Measurements from ENCODE around the gene GET4. TPM values are rescaled to one million over a fixed set of nuclear protein-coding genes. Genes with fewer than 3 reads are reported as not detected.

Gene GET4
- total RNA-seq, 1 experiment from 2014 or later = 25.9 TPM

DNA sequence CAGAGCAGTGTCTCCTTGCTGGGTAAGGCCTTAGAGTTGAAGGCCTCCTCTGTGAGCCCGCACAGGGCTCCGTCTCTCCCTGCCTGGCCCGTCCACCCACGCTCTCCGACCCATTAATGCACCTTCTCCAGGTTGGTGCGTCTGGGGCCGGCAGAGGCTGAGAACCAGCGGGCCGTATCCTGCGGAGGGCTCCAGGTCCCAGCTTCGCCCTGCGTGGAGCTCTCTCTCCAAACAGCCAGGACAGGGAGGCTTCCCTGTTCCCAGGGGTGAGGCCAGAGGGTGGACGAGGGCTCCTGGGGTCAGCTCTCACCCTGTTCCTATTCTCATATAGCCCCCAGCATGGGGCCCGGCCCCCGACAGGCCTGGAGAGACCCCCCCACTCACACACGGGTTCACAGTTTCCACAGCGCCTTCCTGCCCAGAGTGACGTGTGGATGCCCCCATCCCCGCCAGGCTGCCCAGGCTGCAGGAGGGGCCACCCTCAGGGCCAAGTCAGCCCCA lies 34.6 kb downstream of the GET4 start:
- no peak for DNase-seq (ENCODE audit: extremely low read depth, low read depth)

DNA sequence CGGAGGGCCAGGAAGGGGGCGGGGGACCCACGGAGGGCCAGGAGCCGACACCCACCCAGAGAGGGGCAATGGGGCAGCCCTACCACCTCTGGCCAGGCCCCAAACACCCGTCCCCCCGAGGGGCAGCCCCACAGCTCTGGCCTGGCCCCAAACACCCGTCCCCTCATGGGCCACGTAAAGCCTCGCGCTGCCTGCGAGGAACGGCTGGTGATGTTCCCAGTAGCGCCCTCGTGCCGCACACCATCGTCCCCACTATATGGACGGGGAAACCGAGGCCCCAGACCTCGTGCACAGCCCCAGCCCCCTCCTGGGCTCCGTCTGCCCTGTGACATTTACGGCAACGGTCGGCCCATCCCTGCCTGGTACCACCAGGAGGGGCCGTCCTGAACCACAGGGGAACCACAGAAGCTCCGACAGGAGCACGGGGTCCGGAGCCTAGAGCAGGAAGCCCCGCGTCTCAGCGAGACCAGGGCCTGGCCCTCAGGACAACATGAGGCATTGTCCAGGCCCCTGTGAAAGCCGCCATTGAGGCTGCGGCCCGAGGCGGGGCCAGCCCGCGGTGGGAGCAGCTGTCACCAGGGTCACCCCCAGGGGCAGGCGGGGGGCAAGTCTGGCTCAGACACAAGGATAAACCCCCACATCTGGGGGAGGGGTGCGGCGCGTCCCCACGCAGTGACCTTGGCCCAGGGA lies 35.6 kb downstream of the GET4 start:
- DNase-seq (ENCODE audit: extremely low read depth, low read depth) = no peak

DNA sequence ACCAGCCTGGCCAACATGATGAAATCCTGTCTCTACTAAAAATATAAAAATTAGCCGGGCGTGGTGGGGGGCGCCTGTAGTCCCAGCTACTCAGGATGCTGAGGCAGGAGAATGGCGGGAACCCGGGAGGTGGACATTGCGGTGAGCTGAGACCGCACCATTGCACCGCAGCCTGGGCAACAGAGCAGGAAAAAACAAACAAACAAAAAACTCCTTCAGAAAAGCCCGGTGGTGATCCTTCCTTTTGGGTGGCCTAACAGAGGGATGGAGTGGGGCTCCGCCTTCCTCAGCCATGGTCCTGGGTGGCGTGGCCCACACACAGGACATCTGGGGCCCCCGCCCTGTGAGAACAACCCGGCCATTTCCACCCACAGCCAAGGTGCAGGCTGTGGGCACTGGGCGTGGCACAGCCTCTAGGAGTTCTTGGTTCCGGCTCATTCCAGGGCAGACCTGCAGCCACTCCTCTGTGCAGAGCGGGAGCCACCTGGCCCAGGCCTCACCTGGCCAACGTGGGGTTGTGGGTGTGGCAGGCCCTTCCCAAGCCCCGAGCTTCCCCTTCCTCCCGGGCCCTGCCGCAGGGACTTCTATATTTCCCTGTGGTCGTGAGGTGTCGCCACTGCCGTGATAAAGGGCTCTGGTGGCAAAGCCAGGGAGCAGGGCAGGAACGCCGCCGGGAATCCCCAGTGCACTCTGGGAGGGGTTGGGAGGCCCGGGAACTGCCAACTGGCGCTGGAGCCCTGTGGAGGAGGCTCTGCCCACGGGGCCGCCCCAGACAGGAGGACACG lies 37.6 kb downstream of the GET4 start:
- no peak for DNase-seq (ENCODE audit: extremely low read depth, low read depth)

DNA sequence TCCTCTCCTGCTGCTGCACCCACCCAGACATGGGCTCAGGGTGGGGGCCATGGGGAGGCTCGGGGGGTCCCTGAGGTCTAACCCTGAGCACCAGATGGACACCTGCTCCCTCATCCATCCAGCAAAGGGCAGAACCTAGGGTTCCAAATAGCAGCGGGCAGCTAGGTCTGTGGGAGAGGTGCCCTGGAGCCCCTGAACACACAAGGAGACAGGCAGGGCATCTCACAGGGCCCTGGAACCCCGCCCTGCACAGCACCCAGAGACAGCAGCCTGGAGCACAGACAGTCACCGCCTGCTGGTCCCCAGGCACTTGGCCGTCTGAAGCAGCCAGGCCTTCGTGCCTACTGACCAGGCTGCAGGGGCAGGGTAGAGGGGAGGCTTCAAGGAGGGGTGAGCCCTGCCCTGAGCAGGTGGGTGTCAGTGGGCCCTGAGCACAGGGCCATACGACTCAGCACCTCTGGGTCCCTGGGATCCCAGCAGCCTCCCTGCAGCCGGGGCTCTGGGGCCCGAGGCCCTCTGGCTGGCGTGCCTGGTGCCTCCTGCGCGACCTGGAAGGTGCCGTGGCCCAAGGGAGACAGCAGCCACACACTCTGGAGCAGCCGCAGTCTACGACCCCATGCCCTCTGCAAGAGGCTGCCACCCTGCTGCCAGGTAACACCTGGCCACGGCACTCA lies 38.3 kb downstream of the GET4 start:
- no peak for DNase-seq (ENCODE audit: extremely low read depth, low read depth)

DNA sequence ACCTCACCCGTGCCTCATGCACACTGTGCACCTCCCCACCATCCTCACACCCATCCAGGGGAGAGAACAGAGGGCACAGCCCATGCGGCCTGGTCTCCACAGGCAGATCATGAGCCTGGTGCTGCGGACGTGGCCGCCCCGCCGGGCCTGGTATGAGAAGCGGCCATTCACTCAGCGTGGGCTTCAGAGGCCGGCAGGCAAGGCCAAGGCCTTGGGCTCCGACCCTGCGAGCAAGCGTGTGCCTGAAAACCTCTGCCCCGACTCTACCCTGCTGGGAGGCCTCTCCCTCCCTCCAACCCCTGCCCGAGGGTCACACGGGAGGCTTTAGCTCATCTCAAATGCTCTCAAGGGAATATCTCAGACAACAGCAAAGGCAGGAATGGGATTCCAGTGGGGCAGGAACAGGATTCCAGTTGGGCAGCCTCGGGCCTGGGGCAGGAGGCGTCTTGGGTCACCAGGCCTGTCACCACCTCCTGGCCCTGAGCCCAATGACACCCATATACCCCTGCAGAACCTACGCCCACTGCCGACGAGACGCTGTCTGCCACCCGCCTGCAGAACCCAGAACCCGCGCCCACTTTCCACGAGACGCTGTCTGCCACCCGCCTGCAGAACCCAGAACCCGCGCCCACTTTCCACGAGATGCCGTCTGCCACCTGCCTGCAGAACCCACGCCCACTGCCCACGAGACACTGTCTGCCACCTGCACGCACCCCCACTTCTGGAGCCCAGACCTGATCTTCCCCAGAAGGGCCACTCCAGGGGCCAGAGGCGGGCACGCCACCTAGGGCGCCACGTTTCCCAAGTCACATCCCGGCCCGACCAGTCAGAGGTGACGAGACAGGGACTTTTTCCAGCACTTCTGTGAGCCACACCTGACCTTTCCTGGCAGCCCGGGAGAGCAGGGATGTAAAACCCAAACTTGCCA lies 39.2 kb downstream of the GET4 start:
- DNase-seq (ENCODE audit: extremely low read depth, low read depth) = no peak

DNA sequence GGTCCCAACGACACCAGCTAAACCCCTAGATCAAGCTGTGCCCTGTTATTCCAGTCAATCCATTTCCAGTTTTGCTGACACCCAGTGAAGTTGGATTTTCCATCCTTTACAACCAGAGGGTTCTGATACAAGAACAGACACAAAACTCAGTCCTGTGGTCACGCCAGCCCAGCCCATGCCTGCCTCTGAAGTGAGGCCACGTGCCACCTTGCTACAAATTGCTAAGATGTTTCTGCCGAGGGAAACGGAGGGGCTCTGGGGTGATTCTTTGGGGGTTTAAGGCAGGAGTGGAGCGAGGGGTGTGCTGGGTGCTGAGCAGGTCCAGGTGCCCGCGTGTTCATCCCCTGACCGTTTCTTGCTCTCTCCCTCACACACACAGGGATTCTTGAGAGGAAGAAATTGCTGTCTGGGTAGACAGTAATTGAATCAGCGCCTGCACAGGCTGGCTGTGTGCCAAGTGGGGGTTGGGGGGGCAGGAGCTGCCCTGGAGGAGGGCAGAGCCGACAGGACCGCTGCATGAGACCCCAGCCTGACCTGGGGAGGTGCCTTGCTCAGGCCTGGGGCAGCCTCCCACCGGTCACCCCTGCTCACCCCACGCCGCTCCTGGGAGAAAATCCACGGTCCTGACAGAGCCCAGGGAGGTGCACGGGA lies 40.1 kb downstream of the GET4 start:
- no peak for DNase-seq (ENCODE audit: extremely low read depth, low read depth)

DNA sequence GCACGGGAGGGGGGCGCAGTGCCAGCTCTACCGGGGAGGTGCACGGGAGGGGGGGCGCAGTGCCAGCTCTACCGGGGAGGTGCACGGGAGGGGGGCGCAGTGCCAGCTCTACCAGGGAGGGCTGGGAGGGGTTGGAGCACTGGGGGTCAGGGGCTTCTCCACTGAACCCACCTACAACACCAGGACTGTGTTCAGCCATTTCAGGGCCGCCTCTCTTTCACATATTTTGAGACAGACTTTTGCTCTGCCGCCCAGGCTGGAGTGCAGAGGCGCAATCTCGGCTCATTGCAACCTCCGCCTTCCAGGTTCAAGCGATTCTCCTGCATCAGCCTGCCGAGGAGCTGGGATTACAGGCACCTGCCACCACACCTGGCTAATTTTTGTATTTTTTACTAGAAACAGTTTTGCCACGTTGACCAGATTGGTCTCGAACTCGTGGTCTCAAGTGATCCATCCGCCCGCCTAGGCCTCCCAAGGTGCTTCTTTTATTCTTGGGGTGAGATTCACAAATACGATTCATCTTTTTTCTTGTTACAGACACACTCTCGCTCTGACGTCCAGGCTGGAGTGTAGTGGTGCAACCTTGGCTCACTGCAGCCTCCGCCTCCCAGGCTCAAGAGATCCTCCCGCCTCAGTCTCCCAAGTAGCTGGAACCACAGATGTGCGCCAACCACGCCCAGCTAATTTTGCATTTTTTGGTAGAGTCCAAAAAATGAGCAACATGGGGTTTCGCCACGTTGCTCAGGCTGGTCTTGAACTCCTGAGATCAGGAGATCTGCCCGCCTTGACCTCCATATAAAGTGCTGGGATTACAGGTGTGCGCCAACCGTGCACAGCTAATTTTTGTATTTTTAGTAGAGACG lies 41.1 kb downstream of the GET4 start:
- DNase-seq (ENCODE audit: extremely low read depth, low read depth) = no peak

DNA sequence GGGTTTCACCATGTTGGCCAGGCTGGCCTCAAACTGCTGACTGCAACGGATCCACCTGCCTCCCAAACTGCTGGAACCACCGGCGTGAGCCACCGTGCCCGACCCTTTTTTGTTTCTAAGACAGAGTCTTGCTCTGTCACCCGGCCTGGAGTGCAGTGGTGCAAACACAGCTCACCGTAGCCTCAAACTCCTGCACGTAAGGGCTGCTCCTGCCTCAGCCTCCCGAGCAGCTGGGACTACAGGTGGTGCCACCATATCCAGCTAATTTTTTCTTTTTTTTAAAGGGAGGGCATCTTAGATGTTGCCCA lies 41.7 kb downstream of the GET4 start:
- DNase-seq (ENCODE audit: extremely low read depth, low read depth) = no peak

DNA sequence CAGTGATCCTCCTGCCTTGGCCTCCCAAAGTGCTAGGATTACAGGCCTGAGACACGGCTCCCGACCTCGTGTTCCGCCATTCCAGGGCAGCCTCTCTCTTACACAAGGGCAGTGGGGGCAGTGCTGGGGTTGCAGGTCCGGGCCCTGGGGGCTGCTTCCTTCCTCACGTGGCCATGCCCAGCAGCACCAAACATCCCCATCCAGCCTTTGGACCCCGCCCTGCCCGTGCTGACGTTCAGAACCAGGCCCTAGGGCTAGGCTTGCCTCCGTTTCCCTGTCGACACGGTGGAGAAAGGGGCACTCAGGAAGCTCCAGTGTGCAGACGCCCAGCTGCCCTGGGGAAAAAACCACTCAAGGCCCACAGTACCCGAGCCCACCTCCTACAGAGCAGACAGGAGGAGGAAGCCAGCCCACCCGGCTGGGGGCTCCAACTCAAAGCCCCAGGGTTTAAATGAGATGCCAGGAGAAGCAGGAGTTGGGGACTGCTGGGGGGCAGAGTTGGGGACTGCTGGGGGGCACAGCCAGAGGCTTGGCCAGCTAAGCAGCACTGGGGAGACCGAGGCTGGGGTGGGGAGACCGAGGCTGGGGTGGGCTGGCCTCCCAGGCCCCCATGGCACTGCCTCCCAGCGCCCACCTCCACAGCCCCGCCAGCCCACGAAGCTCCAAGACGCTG lies 42.2 kb downstream of the GET4 start:
- no peak for DNase-seq (ENCODE audit: extremely low read depth, low read depth)

DNA sequence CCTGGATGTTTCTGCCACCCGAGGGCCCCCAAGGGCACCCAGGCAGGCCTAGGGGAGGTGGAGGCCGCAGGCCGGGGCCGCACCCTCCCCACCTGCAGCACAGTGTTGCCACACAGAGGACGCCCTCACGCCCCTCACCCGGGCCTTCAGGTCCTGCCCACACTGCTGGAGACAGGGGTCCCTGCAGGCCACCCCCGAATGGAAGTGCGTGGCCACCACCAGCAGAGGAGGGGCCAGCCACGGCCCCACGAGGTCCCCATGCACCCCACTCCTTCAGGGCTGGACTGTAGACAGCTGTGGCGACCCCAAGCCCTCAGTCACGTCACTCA lies 42.7 kb downstream of the GET4 start:
- no peak for DNase-seq (ENCODE audit: extremely low read depth, low read depth)

DNA sequence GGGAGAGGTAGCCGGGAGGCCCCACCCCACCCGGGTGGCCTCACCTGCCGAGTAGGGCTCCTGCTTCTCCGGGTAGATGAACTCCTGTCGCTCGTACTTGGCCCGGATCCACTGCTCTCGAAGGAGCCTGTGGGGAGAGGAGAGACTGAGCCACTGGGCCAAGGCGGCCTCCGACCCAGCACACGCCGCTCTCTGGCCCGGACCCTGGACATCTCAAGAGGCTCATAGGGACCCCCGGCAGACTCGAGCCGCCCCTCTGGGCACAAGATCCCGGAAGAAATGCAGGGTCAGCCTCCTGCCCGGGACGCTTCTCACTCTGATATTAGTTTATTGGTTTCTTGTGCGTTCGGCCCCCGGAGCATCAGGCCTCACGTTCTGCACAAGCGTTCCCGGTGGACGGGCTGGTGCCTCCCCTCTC lies 43.6 kb downstream of the GET4 start:
- no peak for DNase-seq (ENCODE audit: extremely low read depth, low read depth)

DNA sequence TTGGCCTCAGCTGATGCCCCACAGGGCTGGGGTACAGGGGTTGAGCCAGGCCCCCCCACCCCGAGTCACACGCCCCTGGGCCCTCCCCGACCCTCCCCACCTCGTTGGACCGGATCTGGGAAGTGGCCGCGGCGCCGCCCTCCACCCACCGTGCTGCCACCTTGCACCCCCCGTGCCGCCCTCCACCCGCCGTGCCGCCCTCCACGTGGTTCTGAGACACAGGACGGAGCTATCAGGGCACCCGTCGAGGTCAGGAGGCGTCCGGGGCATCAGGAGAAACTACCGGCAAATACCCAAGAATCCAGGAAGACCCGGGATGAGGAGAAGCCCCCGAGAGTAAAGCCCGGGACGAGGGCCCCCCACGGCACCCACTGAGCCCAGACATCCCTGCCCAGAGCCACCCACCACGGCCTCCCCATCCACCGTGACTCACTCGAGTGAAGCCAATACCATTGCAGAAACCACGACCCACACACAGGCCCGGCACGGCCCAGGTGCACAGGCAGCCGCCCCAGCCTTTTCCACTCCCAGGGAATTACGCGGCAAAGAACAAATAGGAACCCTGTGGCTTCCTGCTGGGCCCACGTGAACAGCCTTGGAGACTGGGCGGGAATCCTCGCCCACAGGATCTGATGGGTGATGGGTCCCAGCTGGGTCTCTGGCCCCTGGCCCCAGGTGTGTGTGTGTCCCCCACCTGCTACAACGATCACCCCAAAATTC lies 44.2 kb downstream of the GET4 start:
- no peak for DNase-seq (ENCODE audit: extremely low read depth, low read depth)

DNA sequence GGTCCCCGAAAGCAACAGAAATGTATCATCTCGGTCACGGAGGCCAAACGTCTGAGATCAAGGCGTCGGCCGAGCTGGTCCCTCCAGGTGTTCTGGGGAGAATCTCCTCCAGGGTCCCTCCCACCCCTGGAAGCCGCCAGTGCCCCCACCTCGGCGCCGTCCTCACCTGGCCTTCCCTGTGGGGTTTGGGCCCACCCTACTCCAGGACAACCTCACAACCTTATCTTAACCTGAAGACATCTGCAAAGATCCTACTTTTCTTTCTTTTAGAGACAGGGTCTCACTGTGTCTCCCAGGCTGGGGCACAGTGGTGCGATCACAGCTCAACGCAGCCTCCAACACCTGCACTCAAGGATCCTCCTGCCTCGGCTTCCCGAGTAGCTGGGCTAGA lies 44.7 kb downstream of the GET4 start:
- DNase-seq (ENCODE audit: extremely low read depth, low read depth) = no peak

DNA sequence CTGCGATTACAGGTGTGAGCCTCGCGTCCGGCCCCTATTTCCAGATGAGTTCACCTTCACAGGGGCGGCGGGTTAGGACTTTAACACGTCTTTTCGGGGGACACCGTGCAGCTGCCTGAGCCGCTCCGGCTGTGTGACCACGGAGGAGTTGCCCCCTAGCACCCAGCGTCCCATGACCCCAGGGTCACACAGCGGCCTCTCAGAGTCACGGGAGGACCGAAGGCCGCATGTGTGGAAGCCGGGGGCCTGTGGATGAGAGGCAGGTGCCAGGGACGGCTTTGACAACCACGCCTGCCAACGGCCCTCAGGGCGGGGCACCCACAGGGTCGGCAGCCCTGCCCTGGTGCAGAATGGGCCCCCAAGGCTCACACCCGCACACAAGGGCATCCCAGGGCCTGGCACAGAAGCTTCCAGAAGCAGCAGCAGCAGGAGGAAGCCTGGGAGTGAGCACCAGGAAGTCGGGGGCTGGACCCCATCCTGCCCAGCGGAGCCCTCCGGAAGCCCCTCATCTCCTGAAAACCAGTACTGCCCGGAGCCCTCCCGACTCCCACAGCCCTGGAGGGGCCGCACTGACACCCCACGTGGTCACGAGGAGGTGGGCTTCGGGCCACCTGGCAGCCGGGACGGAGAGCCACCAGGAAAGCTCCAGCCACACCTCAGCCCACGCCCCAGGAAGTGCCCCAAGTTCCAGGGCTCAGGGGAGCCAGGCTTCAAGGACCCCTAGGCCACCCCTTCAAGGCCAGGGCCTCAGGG lies 45.4 kb downstream of the GET4 start:
- DNase-seq (ENCODE audit: extremely low read depth, low read depth) = no peak

DNA sequence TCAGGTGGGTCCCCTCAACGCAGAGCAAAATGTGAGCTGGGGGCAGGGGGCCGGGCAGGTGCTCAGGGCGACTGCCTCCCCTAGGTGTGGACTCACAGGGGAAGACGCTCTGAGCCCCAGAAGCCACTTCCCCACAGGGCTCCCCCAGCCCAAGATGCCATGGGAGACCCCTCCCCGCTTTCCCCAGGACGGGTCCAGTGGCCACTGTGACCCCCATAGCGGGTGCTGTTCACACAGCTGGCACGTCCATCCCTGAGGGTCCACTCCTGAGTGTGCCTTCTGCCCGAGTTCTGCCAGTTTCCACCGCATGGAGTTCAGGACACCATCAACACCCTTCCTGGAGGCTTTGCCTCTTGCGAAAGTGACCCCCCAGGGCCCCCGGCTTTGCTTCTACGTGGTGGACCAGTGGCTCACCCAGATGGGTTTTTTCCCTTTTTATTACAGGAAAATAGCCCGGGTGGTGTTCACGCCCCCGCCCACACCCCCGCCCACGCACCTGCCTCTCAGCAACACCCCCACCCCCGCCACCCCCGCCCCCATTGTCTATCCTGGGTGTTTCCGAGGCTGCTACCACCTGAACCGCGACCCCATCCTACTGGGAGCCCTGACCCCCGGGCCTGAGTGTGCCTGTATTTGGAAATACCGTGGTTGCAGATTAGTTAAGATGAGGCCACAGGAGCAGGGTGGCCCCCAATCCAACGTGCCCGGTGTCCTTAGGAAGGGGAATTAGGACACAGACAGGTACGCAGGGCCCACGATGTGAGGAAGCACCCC lies 46.2 kb downstream of the GET4 start:
- DNase-seq (ENCODE audit: extremely low read depth, low read depth) = no peak

DNA sequence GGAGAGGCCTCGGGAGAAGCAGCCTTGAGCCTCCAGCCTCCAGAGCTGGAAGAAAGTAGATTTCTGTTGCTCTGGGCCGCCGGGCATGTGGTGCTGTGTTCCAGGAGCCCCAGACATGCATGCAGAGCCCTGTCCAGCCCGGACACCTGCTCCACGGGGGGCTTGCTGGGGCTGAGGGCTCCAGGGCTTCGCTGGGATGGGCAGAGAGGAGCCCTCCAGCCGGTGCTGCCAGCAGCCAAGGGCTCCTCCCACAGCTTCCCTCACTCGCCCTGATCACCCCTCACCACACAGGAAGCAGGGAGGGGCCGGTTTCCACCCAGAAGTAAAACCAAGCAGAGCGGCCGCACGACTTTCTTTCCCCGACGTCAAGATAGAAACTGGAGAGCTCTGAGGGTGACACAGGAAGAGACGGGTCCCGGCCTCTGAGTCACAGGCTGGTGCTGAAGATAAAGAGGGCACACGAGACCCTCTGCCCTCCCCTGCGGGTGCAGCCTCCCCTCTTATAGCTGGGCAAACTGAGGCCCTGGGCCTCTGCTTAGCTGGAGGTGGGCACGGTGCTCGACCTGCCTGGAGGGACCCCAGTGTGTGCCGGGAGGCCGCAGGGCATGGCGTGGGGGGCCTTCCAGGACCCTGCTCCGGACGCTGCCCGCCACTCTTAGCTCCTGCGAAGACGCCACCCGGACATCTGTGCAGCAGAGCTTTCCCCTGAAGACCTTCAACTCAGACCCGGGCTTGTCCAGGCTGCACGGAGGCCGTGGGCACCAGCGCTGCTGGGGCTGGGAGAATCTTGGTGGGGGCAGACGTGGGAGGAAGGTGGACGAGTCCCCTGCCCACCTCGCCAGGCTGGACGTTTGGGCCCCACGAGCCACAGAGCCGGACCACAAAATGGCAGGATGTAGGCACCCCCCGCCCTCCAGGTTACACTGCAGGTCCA lies 47.0 kb downstream of the GET4 start:
- no peak for DNase-seq (ENCODE audit: extremely low read depth, low read depth)

Measured in NCI-H460 (cell line).